ENCODE results near the gene HOXA10. TPM values are rescaled to one million over a fixed set of nuclear protein-coding genes. Genes with fewer than 3 reads are reported as not detected.

HOXA10 gene
- total and polyA plus RNA-seq, 7 donors, result 0.81 to 77.5 (median 25.6) TPM; not detected in 1

- Histone ChIP-seq H3K4me3 (peak overlapping the region; percentile 75), H3K27ac (peak overlapping the region; percentile 84), H3K9me3 (no peaks in the 10 kb centered on the region), H3K4me1 (peaks cover 29% of the 10 kb centered on the region), H3K36me3 (ENCODE audit: insufficient read depth in 1 of 2, low read depth in 1 of 2) (peaks cover 0 to 19% of the 10 kb centered on the region in 2 donors), H3K27me3 (ENCODE audit: insufficient read depth in 3 of 3, low read length in 2 of 3) (no peaks in the 10 kb centered on the region)
- 7 to 18% (median 9%) methylated on average over 30 of the region's 30 CpGs for WGBS, 3 donors
- intact Hi-C loops (cut with DNase I), result loop anchor here in 1 of 2 donors (10.0 kb wide), 1 partner anchor 754 kb away; no protein-coding TSS in a partner anchor
- DNase-seq (peak in 1 of 2 donors; percentile 59), ATAC-seq (no peak)
- no peak for TF ChIP-seq CTCF (IDR thresholded peaks at IDR 0.05)
These were observed 25.1 kb downstream of the HOXA10 start for GRCh38 chr7:27148756-27149641.

GRCh38 chr7:27148031-27148755, 25.9 kb downstream of the HOXA10 start:
- Histone ChIP-seq H3K27ac (peak overlapping the region; percentile 84), H3K4me3 (peak overlapping the region; percentile 75), H3K4me1 (peaks cover 29% of the 10 kb centered on the region), H3K36me3 (ENCODE audit: insufficient read depth in 1 of 2, low read depth in 1 of 2) (peaks cover 0 to 26% of the 10 kb centered on the region in 2 donors), H3K9me3 (no peaks in the 10 kb centered on the region), H3K27me3 (ENCODE audit: insufficient read depth in 3 of 3, low read length in 2 of 3) (no peaks in the 10 kb centered on the region)
- TF ChIP-seq CTCF (IDR thresholded peaks at IDR 0.05), result no peak
- DNase-seq (peak; percentile 44 to 82), ATAC-seq (peak in 3 of 4 donors; percentile 4 to 29 (median 17))
- intact Hi-C loops (cut with DNase I), result loop anchor here in 1 of 2 donors (10.0 kb wide), 1 partner anchor 753 kb away; no protein-coding TSS in a partner anchor
- 4 to 10% (median 4%) methylated on average over 27 to 28 of the region's 28 CpGs for WGBS, 3 donors

GRCh38 chr7:27147199-27148030, 26.7 kb downstream of the HOXA10 start, which contains the start of gene HOXA6:
HOXA6 (minus strand) TSS chr7:27147774; CDS start chr7:27147749, 25 bp downstream.
- peaks cover 0 to 30% of the 10 kb centered on the region in 2 donors for H3K36me3 ChIP-seq (ENCODE audit: insufficient read depth in 1 of 2, low read depth in 1 of 2)
- peak; percentile 78 to 91 for DNase-seq
- no peak for TF ChIP-seq CTCF (IDR thresholded peaks at IDR 0.05)
- peaks cover 23% of the 10 kb centered on the region for H3K4me1 ChIP-seq
- WGBS, 3 donors, result 16 to 22% (median 19%) methylated on average over 60 to 63 of the region's 63 CpGs
- H3K4me3 ChIP-seq, result peak within 1 kb of the TSS; percentile 75
- H3K27me3 ChIP-seq (ENCODE audit: insufficient read depth in 3 of 3, low read length in 2 of 3), result no peaks in the 10 kb centered on the region
- intact Hi-C loops (cut with DNase I), result loop anchor here in 1 of 2 donors (10.0 kb wide), 1 partner anchor 753 kb away; no protein-coding TSS in a partner anchor
- H3K27ac ChIP-seq, result peak within 1 kb of the TSS; percentile 84
- ATAC-seq, result peak in 3 of 4 donors; percentile 29 to 57 (median 34)
- H3K9me3 ChIP-seq, result no peaks in the 10 kb centered on the region
